Breast epithelium (tissue), 3 donors: ENCODE measurements around the gene MYO9B.

ENCODE experiments used
- POLR2A ChIP-seq: fragments of 450-650 bp; IDR thresholded peaks from one replicate; pipeline ENCODE4 v1.6.1; 2016; ENCODE audit warnings: antibody characterized with exemption, mild to moderate bottlenecking, moderate library complexity
- TF ChIP-seq, protein P1 (sequence below), 3 donors: fragments of 450-650 bp; IDR thresholded peaks; one replicate each; pipeline ENCODE4 v1.5.1; 2016 to 2017; ENCODE audit warnings: antibody characterized with exemption in 3 of 3, mild to moderate bottlenecking in 3 of 3, moderate library complexity in 3 of 3

DNA sequence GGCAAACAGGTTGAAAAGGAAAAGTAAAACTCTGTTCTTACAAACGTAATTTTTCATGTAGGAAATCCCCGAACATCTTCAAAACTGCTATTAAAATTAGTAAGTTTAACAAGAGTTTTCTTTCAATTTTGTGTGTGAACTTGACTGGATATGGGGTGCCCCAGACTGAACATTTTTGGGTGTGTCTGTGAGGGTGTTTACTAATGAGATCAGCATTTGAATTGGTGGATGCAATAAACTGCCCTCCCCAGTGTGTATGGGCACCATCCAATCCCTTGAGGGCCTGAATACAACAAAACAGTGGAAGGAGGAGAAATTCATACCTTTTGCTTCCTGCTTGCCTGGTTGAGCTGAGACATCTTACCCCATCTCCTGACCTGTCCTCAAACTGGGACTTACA, 12.1 kb upstream of the MYO9B start:
- TF ChIP-seq, protein P1, sequence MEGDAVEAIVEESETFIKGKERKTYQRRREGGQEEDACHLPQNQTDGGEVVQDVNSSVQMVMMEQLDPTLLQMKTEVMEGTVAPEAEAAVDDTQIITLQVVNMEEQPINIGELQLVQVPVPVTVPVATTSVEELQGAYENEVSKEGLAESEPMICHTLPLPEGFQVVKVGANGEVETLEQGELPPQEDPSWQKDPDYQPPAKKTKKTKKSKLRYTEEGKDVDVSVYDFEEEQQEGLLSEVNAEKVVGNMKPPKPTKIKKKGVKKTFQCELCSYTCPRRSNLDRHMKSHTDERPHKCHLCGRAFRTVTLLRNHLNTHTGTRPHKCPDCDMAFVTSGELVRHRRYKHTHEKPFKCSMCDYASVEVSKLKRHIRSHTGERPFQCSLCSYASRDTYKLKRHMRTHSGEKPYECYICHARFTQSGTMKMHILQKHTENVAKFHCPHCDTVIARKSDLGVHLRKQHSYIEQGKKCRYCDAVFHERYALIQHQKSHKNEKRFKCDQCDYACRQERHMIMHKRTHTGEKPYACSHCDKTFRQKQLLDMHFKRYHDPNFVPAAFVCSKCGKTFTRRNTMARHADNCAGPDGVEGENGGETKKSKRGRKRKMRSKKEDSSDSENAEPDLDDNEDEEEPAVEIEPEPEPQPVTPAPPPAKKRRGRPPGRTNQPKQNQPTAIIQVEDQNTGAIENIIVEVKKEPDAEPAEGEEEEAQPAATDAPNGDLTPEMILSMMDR (IDR thresholded peaks at IDR 0.05) = no peak
- TF ChIP-seq POLR2A = no peak
